HG03196 (cell line): ENCODE data around the gene C12orf42.

Experiments
- ATAC-seq: cut with Tn5 transposase; IDR thresholded peaks from one replicate; pipeline ENCODE4 v1.9.1; 2021; ENCODE audit not compliant: unreplicated experiment

The C12orf42 gene

GRCh38 chr12:103350116-103350515, 145.7 kb downstream of the C12orf42 start:
- no peak for ATAC-seq

GRCh38 chr12:103348935-103349334, 146.8 kb downstream of the C12orf42 start:
- ATAC-seq, result no peak

- no peak for ATAC-seq
Measured at GRCh38 chr12:103336940-103337339, 158.8 kb downstream of the C12orf42 start.

DNA sequence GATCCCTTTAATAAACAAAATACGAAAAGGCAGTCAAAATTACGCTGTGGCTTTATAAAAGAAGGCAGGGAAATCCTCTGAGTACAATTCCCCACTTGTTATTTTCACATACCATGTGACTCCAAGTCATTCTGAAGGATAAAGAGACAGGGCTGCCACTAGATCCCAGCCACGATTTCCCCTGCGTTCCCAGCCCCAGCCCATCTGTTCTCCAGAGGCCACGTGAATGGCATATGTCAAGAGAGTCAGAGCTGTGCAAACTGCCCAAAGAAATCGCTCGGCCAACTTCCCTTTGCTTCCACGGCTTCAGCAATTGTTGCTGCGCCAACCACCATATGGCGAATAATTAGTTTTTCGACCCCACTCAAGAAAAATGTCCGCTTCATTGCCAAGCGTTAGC, 161.3 kb downstream of the C12orf42 start:
- ATAC-seq, result no peak

GRCh38 chr12:103333676-103334075, 162.1 kb downstream of the C12orf42 start:
- ATAC-seq, result no peak

DNA sequence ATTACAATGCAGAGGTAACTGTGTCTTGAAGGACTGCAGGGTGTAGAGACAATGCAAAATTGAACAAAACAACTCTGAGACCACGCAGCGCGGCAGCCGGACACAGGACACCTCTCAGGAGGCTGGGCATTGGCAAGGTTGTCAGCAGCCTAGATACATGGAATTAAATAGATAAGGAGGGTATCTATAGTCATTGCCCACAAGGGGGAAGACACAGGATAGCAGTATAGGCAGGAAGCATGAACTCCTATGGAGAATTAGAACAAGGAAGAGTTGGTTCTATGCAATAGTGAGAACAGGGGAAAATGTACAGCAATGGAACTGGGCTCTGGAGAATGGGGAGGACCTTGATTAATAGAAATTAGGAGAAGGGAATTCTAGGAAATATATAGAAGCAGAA, 164.1 kb downstream of the C12orf42 start:
- ATAC-seq, result no peak

DNA sequence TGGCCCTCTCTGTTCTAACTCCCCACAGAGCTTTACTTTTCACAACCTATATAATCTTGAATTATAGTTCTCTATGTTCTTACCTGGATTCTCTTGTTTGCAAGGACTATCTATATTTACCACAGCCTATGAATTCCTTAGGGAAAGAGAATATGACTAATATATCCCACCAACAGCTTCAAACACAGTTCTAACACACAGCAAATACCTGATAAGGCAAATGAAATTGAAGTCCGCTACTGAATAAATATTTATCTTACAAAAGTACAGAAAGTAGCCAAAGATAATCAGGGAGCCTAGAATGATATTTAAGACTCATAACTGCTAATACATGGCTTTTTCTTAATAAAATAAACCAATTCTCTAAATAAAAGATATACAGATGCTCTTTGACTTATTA, 165.1 kb downstream of the C12orf42 start:
- ATAC-seq, result no peak

DNA sequence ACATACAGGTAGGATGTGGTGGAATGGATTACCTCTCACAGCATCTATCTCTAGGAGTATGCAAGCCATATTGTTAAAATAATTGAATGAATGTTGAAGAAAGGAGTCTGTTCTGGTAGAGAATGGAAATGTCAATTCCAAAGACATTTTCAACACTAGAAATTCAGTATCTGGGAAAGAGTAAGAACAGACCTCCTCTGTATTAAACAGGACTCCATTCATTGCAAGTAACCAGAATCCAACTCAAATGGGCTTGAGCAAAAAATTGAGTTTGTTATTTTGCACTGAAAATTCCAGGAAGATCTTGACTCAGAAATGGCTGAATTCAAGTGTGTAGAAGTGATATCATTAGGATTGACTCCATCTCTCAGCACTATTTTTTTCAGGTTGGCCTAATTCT, 168.1 kb downstream of the C12orf42 start:
- ATAC-seq, result no peak

DNA sequence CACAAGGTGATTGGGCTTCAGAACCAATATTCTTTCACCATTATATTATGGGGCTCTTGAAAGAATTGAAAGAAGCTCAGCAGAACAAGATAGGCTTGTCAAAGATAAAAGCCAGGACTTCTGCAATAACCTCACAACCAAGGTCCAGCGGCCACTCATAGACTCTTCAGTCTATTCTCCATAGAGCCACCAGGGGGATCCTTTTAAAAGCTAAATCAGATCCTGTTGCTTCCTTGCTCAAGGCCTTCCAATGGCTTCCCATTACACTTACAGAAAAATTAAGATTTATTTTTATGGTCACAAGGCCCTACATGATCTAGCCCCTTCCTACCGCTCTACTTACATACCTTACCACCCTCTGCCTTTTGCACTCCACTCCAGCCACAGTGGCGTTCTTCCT, 169.6 kb downstream of the C12orf42 start:
- no peak for ATAC-seq

DNA sequence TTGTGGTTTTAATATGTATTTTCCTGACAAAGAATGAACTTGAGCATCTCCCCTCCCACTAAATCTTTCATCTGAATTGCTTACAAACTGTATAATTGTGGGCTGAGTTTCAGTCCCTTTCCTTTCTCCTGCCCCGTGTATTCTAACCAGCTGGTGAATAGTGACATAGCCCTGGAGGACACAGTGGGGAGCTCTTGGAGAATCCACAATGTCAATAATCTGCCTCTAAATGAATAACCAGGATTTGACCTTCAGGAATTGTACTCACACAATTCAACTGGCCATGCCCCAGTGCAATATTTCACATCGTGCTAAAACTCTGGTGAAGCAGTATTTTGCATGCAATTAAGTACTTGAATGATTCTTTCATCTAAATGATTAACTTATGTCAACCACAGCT, 177.2 kb downstream of the C12orf42 start:
- ATAC-seq, result no peak

DNA sequence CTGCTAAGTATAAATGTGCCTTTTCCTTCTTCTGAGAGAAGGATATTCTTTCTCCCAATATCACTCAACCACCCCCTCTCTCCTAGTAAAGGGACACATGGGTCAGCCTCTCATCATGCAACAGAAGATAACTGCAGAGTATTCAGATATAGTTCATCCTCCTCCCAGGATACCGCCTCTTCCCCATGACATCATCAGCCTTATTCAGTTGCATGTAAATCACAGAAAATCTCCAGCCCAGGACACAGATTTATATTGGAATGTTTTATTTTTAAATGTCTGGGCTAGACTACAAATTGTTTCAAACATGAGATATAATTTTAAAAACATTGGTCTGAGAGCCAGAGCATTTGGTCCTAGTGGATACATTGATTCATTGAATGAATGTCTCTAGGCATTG, 178.5 kb downstream of the C12orf42 start:
- no peak for ATAC-seq

- no peak for ATAC-seq
Measured at GRCh38 chr12:103314786-103315185, 181.0 kb downstream of the C12orf42 start.

- ATAC-seq, result no peak
Measured at GRCh38 chr12:103313894-103314293, 181.9 kb downstream of the C12orf42 start.

DNA sequence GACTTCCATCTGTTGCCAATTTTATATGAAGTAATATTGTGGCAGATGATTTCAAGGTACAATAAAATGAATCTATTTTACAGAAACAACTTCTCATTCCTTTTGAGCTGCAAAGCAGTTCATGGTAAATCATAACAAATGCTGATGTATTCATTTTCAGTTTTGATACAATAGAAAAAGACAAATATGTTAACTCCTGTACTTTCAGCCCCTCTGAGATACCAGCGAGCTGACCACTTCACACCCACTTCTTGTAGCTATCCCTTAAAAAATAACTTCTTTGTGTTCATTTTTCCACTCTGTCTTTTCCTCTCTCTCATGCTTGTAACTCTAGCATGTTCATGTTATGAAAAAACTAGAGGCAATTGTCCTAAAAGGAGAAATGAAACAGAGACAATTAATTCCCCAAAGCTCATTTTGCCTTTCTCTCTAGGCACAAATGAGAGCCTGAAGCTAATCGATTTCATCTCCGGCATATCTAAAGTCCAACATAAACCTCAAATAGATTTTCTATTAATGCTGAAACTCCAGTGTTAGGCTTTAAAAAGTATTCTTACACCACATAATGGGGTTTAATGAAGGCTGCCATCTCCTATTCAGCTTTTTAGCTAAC, 182.9 kb downstream of the C12orf42 start:
- ATAC-seq, result no peak

DNA sequence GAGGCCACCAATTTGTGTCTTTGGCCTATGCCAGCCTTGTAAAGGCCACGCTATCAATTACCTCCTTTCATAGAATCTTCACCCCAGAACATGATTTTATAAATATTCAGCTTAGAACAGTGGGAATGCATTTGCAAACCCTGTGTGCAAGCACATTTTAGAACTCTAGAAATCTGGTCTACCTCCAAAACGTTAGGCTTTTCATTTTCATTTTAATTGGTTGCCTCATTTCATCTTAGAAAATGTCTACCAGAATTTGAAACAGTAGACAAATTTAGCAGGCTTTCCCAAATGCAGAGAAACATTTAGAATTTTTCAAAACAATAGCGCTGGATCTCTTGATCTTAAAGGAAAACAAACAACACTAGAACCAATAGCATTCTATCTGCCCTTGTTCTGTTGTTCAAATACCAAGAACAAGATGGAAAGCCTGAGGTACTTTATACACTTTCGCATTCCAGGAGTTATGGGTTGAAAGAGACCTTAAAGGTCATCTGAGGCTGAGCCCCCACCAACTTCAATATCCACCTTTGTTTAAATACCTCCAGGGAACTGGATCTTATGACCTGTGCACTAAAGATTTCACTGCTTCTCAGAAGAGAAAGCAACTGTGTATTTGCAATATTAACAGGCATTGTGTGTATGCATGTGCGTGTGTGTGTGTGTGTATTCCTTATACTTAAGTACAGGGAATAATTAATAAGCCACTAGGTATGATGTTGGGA, 185.1 kb downstream of the C12orf42 start:
- ATAC-seq, result no peak

DNA sequence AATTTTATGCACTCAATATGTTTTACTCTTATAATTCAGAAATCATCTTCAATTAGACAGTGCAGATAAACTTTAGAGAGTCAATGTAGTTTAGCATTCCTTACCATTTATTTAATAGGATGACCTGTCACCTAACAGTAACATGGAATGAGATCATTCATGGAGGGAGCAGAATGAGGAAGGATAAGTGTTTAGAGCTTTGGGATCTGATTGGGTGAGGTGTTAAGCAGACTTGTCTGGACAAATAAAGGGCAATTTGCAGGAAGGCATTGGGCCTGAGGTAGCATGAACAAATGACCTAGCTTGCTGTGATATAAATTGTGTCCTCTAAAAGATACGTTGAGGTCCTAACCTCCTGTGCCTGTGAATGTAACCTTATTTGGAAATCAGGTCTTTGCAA, 187.4 kb downstream of the C12orf42 start:
- no peak for ATAC-seq

GRCh38 chr12:103303484-103303883, 192.3 kb downstream of the C12orf42 start:
- ATAC-seq, result no peak

DNA sequence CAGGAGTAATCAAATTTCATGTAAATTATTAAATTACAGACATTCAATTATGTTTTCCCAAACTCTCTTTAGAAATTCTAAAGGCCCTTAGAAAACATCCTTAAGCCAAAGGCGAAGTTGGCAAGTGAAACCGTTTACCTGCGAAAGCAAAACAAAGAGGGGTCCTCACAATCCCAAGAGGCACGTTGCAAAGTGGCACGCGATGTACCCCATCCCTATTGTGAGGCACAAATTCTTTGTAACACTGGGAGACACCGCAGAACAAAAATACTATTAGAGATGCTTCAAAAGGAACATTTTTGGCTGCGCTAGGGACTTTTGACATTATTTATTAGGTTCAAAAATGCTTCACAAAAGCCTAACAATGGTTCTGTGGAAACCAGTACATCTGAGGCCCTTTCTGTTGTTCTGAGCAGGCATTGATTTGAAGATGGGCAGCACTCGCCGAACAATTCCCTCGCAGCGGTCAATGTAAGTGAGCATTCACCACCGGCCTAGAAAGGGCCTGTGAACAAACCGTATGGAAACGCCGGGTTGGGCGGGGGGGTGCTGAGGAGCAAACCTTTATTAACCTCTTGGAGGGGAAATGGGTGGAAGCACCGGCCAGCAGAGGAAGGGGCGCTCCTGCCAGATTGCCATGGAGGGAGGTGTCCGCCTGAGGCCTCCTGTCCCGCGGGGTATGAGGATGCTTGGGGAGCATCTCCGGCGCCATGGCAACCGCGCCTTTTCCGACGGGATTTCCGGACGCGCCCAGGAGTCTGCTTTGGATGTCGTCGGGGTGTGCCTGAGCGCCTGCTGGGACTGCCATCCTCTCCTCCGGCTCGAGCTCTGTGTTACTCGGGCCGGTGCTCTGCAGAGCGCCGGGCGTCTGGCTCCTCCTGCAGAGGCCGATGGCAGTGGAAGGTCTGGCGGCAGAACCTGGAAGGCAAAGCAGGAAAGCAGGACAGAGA, 193.9 kb downstream of the C12orf42 start:
- ATAC-seq, result no peak

- ATAC-seq, result no peak
Measured at GRCh38 chr12:103288016-103288415, 207.8 kb downstream of the C12orf42 start.

GRCh38 chr12:103282124-103282523, 213.6 kb downstream of the C12orf42 start:
- no peak for ATAC-seq

DNA sequence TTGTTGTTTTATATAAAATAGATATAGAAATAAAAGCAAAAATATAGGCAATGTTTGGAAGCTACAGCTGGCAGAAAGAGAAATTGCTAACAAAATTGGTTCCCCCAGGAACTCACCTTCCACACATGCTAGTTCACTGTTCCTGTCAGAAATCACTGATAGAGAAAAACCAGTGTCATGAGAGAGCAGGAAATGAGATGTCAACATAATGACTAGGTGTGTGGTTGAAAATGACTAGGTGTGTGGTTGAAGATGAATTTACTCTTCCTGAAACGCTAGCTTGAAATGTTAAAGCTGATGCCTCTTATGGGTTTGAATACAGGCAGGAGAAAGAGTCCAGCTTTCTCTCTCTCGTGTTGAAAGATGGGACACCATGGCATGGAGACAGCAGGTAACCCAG, 216.3 kb downstream of the C12orf42 start:
- ATAC-seq, result peak; percentile 96

DNA sequence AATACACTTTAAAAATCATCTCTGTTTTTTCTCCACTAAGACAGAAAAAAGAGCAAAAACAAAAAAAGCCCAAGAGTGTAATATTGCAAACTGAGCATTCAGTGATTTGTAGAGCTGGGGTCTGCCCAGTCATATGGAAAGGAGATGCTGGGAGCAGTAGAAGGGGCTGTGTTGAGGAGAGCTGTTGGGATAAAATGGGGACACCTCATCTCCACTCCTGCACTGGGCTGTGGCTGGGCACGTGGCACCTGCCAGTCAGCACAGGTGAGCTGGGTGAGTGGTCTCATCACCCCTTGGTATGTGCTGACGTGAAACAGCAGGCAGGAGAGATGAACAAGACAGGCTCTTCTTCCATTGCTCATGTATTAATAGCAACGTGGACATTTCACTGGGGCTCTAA, 217.4 kb downstream of the C12orf42 start:
- no peak for ATAC-seq
